Fibroblast of lung (primary cell): ENCODE data around the gene APBA1. TPM values are rescaled to one million over a fixed set of nuclear protein-coding genes. Genes with fewer than 3 reads are reported as not detected.

Experiments
- DNase-seq, 2 donors: peaks; one replicate each; pipeline versions ENCODE4 v3.0.0 to v3.0.0-alpha.2; 2010; ENCODE audit warnings: low read depth in 2 of 2
- H2AFZ ChIP-seq: 2 replicates; pipeline ENCODE4 v1.5.1; 2012; ENCODE audit warnings: low read length, control low read depth, inconsistent platforms
- H3K27ac ChIP-seq: 2 replicates; pipeline ENCODE4 v1.5.1; 2011; ENCODE audit warnings: low read length, control low read depth; ENCODE audit not compliant: insufficient read depth
- H3K27me3 ChIP-seq: 2 replicates; pipeline ENCODE4 v1.5.1; 2011; ENCODE audit warnings: mild to moderate bottlenecking, low read length; ENCODE audit not compliant: control insufficient read depth, insufficient read depth
- H3K36me3 ChIP-seq: 2 replicates; pipeline ENCODE4 v1.5.1; 2011; ENCODE audit warnings: low read length; ENCODE audit not compliant: control insufficient read depth, insufficient read depth
- H3K4me1 ChIP-seq: 2 replicates; pipeline ENCODE4 v1.5.1; 2011; ENCODE audit warnings: low read length; ENCODE audit not compliant: control insufficient read depth, insufficient read depth; ENCODE audit errors: extremely low read depth
- H3K4me2 ChIP-seq: 2 replicates; pipeline ENCODE4 v1.5.1; 2011; ENCODE audit warnings: low read length, control low read depth; ENCODE audit not compliant: insufficient read depth; ENCODE audit errors: extremely low read depth
- H3K4me3 ChIP-seq, 4 experiments: fragments of 200-600 bp in 1 of 4; sonication (generic) in 1 of 4; replicated peaks in 1 of 4; 2 replicates each; pipeline ENCODE4 v1.5.1; 2011 to 2016; ENCODE audit warnings: low read length in 4 of 4, low read depth in 3 of 4, mild to moderate bottlenecking in 3 of 4, control low read depth in 2 of 4, inconsistent platforms in 1 of 4, mixed read lengths in 1 of 4; ENCODE audit not compliant: insufficient read depth in 1 of 4; ENCODE audit errors: control extremely low read depth in 1 of 4
- H3K79me2 ChIP-seq: 2 replicates; pipeline ENCODE4 v1.5.1; 2012; ENCODE audit warnings: mild to moderate bottlenecking, low read length, inconsistent platforms; ENCODE audit not compliant: control insufficient read depth, insufficient read depth
- H3K9ac ChIP-seq: 2 replicates; pipeline ENCODE4 v1.5.1; 2011; ENCODE audit warnings: mild to moderate bottlenecking, low read length, control low read depth; ENCODE audit not compliant: insufficient read depth
- H3K9me3 ChIP-seq: 2 replicates; pipeline ENCODE4 v1.5.1; 2012; ENCODE audit warnings: low read depth, low read length; ENCODE audit not compliant: control insufficient read depth, insufficient read depth
- H4K20me1 ChIP-seq: 2 replicates; pipeline ENCODE4 v1.5.1; 2011; ENCODE audit warnings: low read length; ENCODE audit not compliant: control insufficient read depth, insufficient read depth; ENCODE audit errors: extremely low read depth
- EZH2 ChIP-seq: IDR thresholded peaks from 2 replicates; pipeline ENCODE4 v1.5.1; 2012; ENCODE audit warnings: low read length, control low read depth, mild to moderate bottlenecking; ENCODE audit errors: missing control alignments
- polyA plus RNA-seq, 2 donors: library from polyadenylated mRNA; depleted of rRNA in 1 of 2; stranded (reverse) in 1 of 2; unstranded in 1 of 2; fragments of >200 nt; gene quantifications; 2 replicates each; pipeline ENCODE4 v1.2.1, GENCODE V29; 2011 to 2012; ENCODE audit warnings: missing spikeins in 1 of 2
- total RNA-seq: library from RNA; depleted of rRNA; stranded (reverse); fragments of >200 nt; gene quantifications from 2 replicates; pipeline ENCODE4 v1.2.1, GENCODE V29; 2014
- TF ChIP-seq, protein P1 (sequence below), 2 donors: IDR thresholded peaks in 1 of 2; conservative IDR thresholded peaks in 1 of 2; 1 replicate in 1 of 2; 2 replicates in 1 of 2; pipeline ENCODE4 v1.5.1; 2011 to 2012; ENCODE audit warnings: low read length in 2 of 2, control low read depth in 1 of 2, inconsistent platforms in 1 of 2, low read depth in 1 of 2, mild to moderate bottlenecking in 1 of 2

Gene APBA1
- total and polyA plus RNA-seq, 2 donors (not counting 1 experiment from before 2014, with no cell fraction given), result 5.0 to 8.8 TPM

DNA sequence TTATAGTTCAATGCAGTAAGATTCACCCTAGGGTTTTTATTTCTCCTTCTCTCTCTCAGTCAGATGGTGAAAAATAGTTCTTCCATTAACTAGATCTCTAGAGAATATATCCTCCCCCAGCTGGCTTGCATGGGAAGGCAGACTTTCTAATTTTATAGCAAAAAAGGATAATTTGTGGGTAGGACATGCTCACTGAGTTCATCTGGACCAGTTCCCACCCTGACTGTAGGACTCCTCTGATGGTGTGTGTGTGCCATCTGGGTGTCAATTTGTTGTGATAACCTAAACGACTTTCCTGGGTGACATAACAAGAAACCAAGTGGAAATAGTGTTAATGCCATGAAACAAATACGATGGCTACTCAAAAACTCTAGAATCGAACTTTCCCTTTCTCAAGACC is 44.9 kb downstream of the APBA1 start:
- Histone ChIP-seq H3K27ac (no peak overlapping the region), H3K27me3 (no peaks in the 10 kb centered on the region), H3K4me1 (no peaks in the 10 kb centered on the region), H3K79me2 (no peaks in the 10 kb centered on the region), H3K9ac (no peak overlapping the region), H3K36me3 (no peaks in the 10 kb centered on the region), H4K20me1 (no peaks in the 10 kb centered on the region), H3K4me2 (no peak overlapping the region), H2AFZ (no peak overlapping the region), H3K4me3 (no peak overlapping the region), H3K9me3 (no peaks in the 10 kb centered on the region)
- TF ChIP-seq EZH2, result no peak
- TF ChIP-seq, protein P1, sequence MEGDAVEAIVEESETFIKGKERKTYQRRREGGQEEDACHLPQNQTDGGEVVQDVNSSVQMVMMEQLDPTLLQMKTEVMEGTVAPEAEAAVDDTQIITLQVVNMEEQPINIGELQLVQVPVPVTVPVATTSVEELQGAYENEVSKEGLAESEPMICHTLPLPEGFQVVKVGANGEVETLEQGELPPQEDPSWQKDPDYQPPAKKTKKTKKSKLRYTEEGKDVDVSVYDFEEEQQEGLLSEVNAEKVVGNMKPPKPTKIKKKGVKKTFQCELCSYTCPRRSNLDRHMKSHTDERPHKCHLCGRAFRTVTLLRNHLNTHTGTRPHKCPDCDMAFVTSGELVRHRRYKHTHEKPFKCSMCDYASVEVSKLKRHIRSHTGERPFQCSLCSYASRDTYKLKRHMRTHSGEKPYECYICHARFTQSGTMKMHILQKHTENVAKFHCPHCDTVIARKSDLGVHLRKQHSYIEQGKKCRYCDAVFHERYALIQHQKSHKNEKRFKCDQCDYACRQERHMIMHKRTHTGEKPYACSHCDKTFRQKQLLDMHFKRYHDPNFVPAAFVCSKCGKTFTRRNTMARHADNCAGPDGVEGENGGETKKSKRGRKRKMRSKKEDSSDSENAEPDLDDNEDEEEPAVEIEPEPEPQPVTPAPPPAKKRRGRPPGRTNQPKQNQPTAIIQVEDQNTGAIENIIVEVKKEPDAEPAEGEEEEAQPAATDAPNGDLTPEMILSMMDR (conservative IDR thresholded peaks at IDR 0.05 in 1 of 2, IDR thresholded peaks at IDR 0.05 in 1 of 2; ENCODE audit: low read depth in 1 of 2, low read length in 2 of 2), result no peak
- DNase-seq, result no peak

DNA sequence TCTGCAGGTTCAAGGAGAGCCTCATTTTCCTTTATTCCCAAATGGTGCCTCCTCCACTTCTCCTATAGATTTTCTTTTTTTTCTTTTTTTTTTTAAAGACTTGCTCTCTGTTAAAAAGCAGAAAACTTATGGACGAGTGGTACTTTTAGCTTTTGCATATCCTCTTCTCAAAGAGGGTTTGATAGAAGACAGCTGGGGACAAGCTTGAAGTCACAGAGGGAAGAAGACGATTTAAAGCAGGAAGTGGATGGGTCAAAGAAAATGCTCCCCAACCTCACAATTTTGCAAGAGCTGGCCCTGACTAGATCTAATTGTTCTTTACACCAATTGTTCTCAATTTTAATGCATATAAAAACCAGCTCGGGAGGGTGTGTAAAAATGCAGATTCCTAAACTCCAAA is 48.9 kb downstream of the APBA1 start:
- Histone ChIP-seq H3K9me3 (no peaks in the 10 kb centered on the region), H3K36me3 (no peaks in the 10 kb centered on the region), H3K27me3 (no peaks in the 10 kb centered on the region), H3K9ac (no peak overlapping the region), H3K79me2 (no peaks in the 10 kb centered on the region), H3K27ac (no peak overlapping the region), H3K4me2 (no peak overlapping the region), H2AFZ (no peak overlapping the region), H3K4me1 (no peaks in the 10 kb centered on the region), H4K20me1 (no peaks in the 10 kb centered on the region), H3K4me3 (no peak overlapping the region)
- TF ChIP-seq, protein P1 (conservative IDR thresholded peaks at IDR 0.05 in 1 of 2, IDR thresholded peaks at IDR 0.05 in 1 of 2; ENCODE audit: low read depth in 1 of 2, low read length in 2 of 2), result no peak
- TF ChIP-seq EZH2, result no peak
- no peak for DNase-seq

DNA sequence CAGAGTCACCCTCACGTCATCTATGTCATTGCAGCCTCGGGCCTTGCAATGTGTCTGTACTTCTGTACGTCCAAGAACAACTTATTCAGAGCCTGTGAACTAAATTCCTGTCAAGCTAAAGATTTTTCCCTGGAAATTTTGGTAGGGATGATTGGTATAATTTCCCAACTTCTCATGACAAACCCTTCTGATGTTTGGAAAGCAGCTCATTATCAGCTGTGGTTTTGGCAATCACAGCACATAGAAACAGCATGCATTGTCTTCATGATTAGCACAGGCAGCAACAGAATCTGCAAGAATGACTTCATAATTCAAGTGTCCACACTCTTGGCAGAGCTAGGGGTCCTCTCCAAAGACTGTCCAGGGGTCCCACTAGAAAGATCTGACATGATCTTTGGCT is 49.5 kb downstream of the APBA1 start:
- no peak overlapping the region for H3K4me3 ChIP-seq
- H2AFZ ChIP-seq, result no peak overlapping the region
- H3K36me3 ChIP-seq, result no peaks in the 10 kb centered on the region
- no peak overlapping the region for H3K27ac ChIP-seq
- H3K4me1 ChIP-seq, result no peaks in the 10 kb centered on the region
- H3K9ac ChIP-seq, result no peak overlapping the region
- peak; percentile 35 to 93 for DNase-seq
- H3K79me2 ChIP-seq, result no peaks in the 10 kb centered on the region
- no peaks in the 10 kb centered on the region for H4K20me1 ChIP-seq
- no peak overlapping the region for H3K4me2 ChIP-seq
- TF ChIP-seq, protein P1 (conservative IDR thresholded peaks at IDR 0.05 in 1 of 2, IDR thresholded peaks at IDR 0.05 in 1 of 2; ENCODE audit: low read depth in 1 of 2, low read length in 2 of 2), result no peak
- no peak for TF ChIP-seq EZH2
- H3K27me3 ChIP-seq, result no peaks in the 10 kb centered on the region
- H3K9me3 ChIP-seq, result no peaks in the 10 kb centered on the region
